ENCODE measurements around the gene PPP1R16B. TPM values are rescaled to one million over a fixed set of nuclear protein-coding genes. Genes with fewer than 3 reads are reported as not detected.

Gene PPP1R16B
- polyA plus RNA-seq, 1 donor from 2014 or later = 1.9 TPM

DNA sequence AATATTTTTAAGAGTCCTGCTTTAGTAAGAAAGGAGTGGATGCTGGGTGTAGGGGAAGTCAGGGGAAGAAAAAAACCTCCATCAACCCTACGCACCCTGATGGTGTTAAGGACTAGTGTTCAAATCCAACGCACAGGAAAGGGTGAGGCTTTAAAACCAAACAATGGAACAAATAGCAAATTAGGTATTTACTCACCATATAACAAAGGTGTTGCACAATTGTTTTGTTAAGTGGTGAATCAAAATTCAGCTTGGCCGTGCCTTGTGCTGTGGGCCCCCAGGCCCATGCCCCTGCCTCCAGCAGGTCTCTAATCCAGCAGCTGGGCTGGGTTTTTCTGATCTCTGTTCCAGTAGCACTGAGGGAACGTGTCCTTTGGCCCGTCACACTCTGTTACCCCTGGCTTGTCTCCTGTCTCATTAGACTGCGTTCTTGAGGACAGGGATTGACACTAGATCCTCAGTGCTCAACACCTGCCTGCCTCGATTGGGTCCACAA lies 132.5 kb downstream of the PPP1R16B start:
- Histone ChIP-seq H3K36me3 (ENCODE audit: insufficient read depth, low read length) (no peaks in the 10 kb centered on the region), H3K9me3 (ENCODE audit: low read length) (no peaks in the 10 kb centered on the region), H3K9ac (ENCODE audit: low read length) (no peak overlapping the region), H3K27ac (ENCODE audit: low read length) (no peak overlapping the region), H3K4me2 (ENCODE audit: low read length) (no peak overlapping the region), H3F3A (ENCODE audit: insufficient read depth, low read length, poor library complexity, severe bottlenecking) (no peaks in the 10 kb centered on the region), H4K20me1 (ENCODE audit: insufficient read depth) (no peaks in the 10 kb centered on the region), H3K4me3 (ENCODE audit: low read length) (no peak overlapping the region), H3K79me2 (replicated peaks; ENCODE audit: insufficient read depth, low read length) (peaks cover 10% of the 10 kb centered on the region), H3K27me3 (ENCODE audit: insufficient read depth, low read depth, low read length) (no peaks in the 10 kb centered on the region), H3K9me2 (ENCODE audit: insufficient read depth, low read length) (no peaks in the 10 kb centered on the region), H2AFZ (ENCODE audit: low read depth, low read length) (no peak overlapping the region)
- no peak for TF ChIP-seq TAF1 (IDR thresholded peaks at IDR 0.05; ENCODE audit: low read depth)
- TF ChIP-seq CTCF (IDR thresholded peaks at IDR 0.05; ENCODE audit: poor library complexity, severe bottlenecking) = no peak
- no peak for TF ChIP-seq REST (IDR thresholded peaks at IDR 0.05; ENCODE audit: borderline replicate concordance)
- TF ChIP-seq RAD21 (conservative IDR thresholded peaks at IDR 0.05) = no peak
- TF ChIP-seq POLR2AphosphoS5 (IDR thresholded peaks at IDR 0.05) = no peak
- no peak for TF ChIP-seq MXI1 (conservative IDR thresholded peaks at IDR 0.05; ENCODE audit: poor library complexity, severe bottlenecking)
- no peak for TF ChIP-seq EZH2 (IDR thresholded peaks at IDR 0.05; ENCODE audit: borderline replicate concordance, insufficient read depth, low read length, poor library complexity, severe bottlenecking)
- no peak for TF ChIP-seq EP300 (conservative IDR thresholded peaks at IDR 0.05; ENCODE audit: poor library complexity, severe bottlenecking)
- TF ChIP-seq SMC3 (conservative IDR thresholded peaks at IDR 0.05; ENCODE audit: poor library complexity) = no peak

GRCh38 chr20:38939686-38940085 lies 134.2 kb downstream of the PPP1R16B start:
- H4K20me1 ChIP-seq (ENCODE audit: insufficient read depth) = no peaks in the 10 kb centered on the region
- H3K27me3 ChIP-seq (ENCODE audit: insufficient read depth, low read depth, low read length) = no peaks in the 10 kb centered on the region
- no peak overlapping the region for H3K27ac ChIP-seq (ENCODE audit: low read length)
- peaks cover 6% of the 10 kb centered on the region for H3K79me2 ChIP-seq (replicated peaks; ENCODE audit: insufficient read depth, low read length)
- no peaks in the 10 kb centered on the region for H3K36me3 ChIP-seq (ENCODE audit: insufficient read depth, low read length)
- no peak overlapping the region for H3K4me2 ChIP-seq (ENCODE audit: low read length)
- TF ChIP-seq REST (IDR thresholded peaks at IDR 0.05; ENCODE audit: borderline replicate concordance) (no peak), POLR2AphosphoS5 (IDR thresholded peaks at IDR 0.05) (no peak), EP300 (conservative IDR thresholded peaks at IDR 0.05; ENCODE audit: poor library complexity, severe bottlenecking) (no peak), TAF1 (IDR thresholded peaks at IDR 0.05; ENCODE audit: low read depth) (no peak), RAD21 (conservative IDR thresholded peaks at IDR 0.05) (no peak), CTCF (IDR thresholded peaks at IDR 0.05; ENCODE audit: poor library complexity, severe bottlenecking) (no peak), EZH2 (IDR thresholded peaks at IDR 0.05; ENCODE audit: borderline replicate concordance, insufficient read depth, low read length, poor library complexity, severe bottlenecking) (no peak), MXI1 (conservative IDR thresholded peaks at IDR 0.05; ENCODE audit: poor library complexity, severe bottlenecking) (no peak), SMC3 (conservative IDR thresholded peaks at IDR 0.05; ENCODE audit: poor library complexity) (no peak)
- H3K9me3 ChIP-seq (ENCODE audit: low read length) = no peaks in the 10 kb centered on the region
- no peaks in the 10 kb centered on the region for H3F3A ChIP-seq (ENCODE audit: insufficient read depth, low read length, poor library complexity, severe bottlenecking)
- H3K9me2 ChIP-seq (ENCODE audit: insufficient read depth, low read length) = no peaks in the 10 kb centered on the region
- H3K4me3 ChIP-seq (ENCODE audit: low read length) = no peak overlapping the region
- H3K9ac ChIP-seq (ENCODE audit: low read length) = no peak overlapping the region
- H2AFZ ChIP-seq (ENCODE audit: low read depth, low read length) = no peak overlapping the region
